Left lung (tissue), 10 donors: Measurements from ENCODE around the gene ATP6V0A4. TPM values are rescaled to one million over a fixed set of nuclear protein-coding genes. Genes with fewer than 3 reads are reported as not detected.

Experiments used
- ATAC-seq: fragments of 200-7000 bp; cut with Tn5 transposase; one replicate; pipeline ENCODE4 v1.9.1; 2020; ENCODE audit warnings: moderate library complexity
- DNase-seq, 4 donors: peaks; one replicate each; pipeline ENCODE4 v3.0.0-alpha.2; 2013 to 2020
- H3K27ac ChIP-seq, 2 donors: fragments of 200-600 bp; sonication (generic) in 1 of 2; one replicate each; pipeline versions ENCODE4 v1.5.0 to v1.8.0; 2020 to 2021
- H3K27me3 ChIP-seq, 2 donors: fragments of 200-600 bp; sonication (generic) in 1 of 2; one replicate each; pipeline versions ENCODE4 v1.5.0 to v1.8.0; 2020 to 2021
- H3K36me3 ChIP-seq, 2 donors: fragments of 200-600 bp; sonication (generic) in 1 of 2; one replicate each; pipeline versions ENCODE4 v1.5.0 to v1.8.0; 2020 to 2021
- H3K4me1 ChIP-seq, 2 donors: fragments of 200-600 bp; one replicate each; pipeline ENCODE4 v1.8.0; 2021
- H3K4me3 ChIP-seq, 2 donors: fragments of 200-600 bp; sonication (generic) in 1 of 2; one replicate each; pipeline versions ENCODE4 v1.5.0 to v1.8.0; 2020 to 2021; ENCODE audit warnings: mild to moderate bottlenecking in 1 of 2
- H3K9me3 ChIP-seq, 2 donors: fragments of 200-600 bp; sonication (generic) in 1 of 2; one replicate each; pipeline versions ENCODE4 v1.5.0 to v1.8.0; 2020 to 2021
- CTCF ChIP-seq, 2 donors: fragments of 200-600 bp; sonication (generic) in 1 of 2; IDR thresholded peaks; one replicate each; pipeline versions ENCODE4 v1.5.0 to v1.8.0; 2021; ENCODE audit warnings: antibody characterized with exemption in 2 of 2
- intact Hi-C, 2 donors: fragments of 100-400 bp; cut with DNase I; formaldehyde crosslinking; loops; one replicate each; pipeline versions ENCODE4 v1.11.2 to v1.14.2; 2022
- polyA plus RNA-seq, 6 donors: library from polyadenylated mRNA; unstranded; fragments of 120-200 nt; gene quantifications; one replicate each; pipeline ENCODE4 v1.2.1, GENCODE V29; 2013; ENCODE audit not compliant: insufficient read length in 6 of 6
- total RNA-seq, 2 donors: library from RNA; stranded (reverse); fragmentation: NEBNext Ultra II Directional; extraction: Animal tissue kit (Norgen Biotek cat#: 25700); gene quantifications; one replicate each; pipeline ENCODE4 v1.2.1, GENCODE V29; 2021
- donor health status: DM: no; HTN: yes; CAD: no.
- donor health status: DM: no; HTN: no; CAD: no.

ATP6V0A4 gene
- total and polyA plus RNA-seq, 8 donors, result 0.52 to 7.3 (median 0.87) TPM

- Histone ChIP-seq H3K9me3 (no peaks in the 10 kb centered on the region), H3K27me3 (no peaks in the 10 kb centered on the region), H3K36me3 (no peaks in the 10 kb centered on the region), H3K27ac (no peak overlapping the region), H3K4me1 (no peaks in the 10 kb centered on the region), H3K4me3 (no peak overlapping the region)
- DNase-seq, result no peak
- intact Hi-C loops, result no loop called here
- no peak for ATAC-seq
- no peak for TF ChIP-seq CTCF (IDR thresholded peaks at IDR 0.05)
Observed at GRCh38 chr7:138727336-138728099, 70.5 kb downstream of the ATP6V0A4 start.

DNA sequence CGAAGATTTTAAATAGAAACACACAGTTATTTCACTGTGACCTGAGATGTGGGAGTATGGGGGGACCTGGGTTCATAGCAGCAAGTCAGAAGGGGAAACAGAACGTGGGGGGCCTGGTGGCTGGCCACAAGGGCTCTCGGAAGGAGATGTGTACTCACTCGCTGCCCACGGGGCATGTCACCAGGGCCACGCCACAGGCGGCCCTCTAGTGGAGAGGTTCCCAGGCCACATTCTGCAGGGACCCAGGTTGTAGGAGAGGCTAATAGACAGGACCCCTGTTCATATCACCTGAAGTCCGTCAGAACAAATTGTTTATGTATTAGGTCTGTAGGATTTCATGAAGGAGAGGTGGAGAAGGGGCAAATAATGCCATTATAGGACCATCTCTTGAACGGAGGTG is 71.7 kb downstream of the ATP6V0A4 start:
- intact Hi-C loops, result no loop called here
- no peak for ATAC-seq

DNA sequence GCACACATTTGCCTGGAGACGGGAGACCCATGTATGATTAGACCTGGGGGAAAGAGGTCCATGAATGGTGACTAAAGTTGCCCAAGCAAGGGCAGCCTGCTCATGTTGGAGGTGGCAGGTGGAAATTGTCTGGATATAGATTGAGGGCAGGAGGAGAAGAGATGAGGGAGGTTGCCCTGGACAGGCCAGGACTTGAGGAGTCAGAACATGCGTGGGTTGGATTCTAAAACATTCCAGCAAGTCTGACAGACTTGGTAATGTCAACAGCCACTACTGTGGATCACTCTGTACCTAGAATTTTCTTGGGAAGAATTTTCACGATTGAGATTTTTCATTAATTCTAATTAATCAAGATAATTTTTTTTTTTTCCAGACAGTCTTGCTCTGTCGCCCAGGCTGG is 77.7 kb downstream of the ATP6V0A4 start:
- DNase-seq (no peak), ATAC-seq (no peak)
- Histone ChIP-seq H3K27me3 (no peaks in the 10 kb centered on the region), H3K9me3 (no peaks in the 10 kb centered on the region), H3K4me3 (no peak overlapping the region), H3K4me1 (no peaks in the 10 kb centered on the region), H3K36me3 (no peaks in the 10 kb centered on the region), H3K27ac (no peak overlapping the region)
- no peak for TF ChIP-seq CTCF (IDR thresholded peaks at IDR 0.05)
- intact Hi-C loops, result no loop called here

More for the DNA sequence above, 71.7 kb downstream of the ATP6V0A4 start:
- H3K27ac ChIP-seq, result no peak overlapping the region
- no peaks in the 10 kb centered on the region for H3K4me1 ChIP-seq
- H3K36me3 ChIP-seq, result no peaks in the 10 kb centered on the region
- no peak for TF ChIP-seq CTCF (IDR thresholded peaks at IDR 0.05)
- H3K9me3 ChIP-seq, result no peaks in the 10 kb centered on the region
- no peak overlapping the region for H3K4me3 ChIP-seq
- no peak for DNase-seq
- no peaks in the 10 kb centered on the region for H3K27me3 ChIP-seq

GRCh38 chr7:138716889-138717288 is 81.1 kb downstream of the ATP6V0A4 start:
- Histone ChIP-seq H3K27ac (no peak overlapping the region), H3K36me3 (no peaks in the 10 kb centered on the region), H3K4me1 (no peaks in the 10 kb centered on the region), H3K27me3 (no peaks in the 10 kb centered on the region), H3K4me3 (no peak overlapping the region), H3K9me3 (no peaks in the 10 kb centered on the region)
- TF ChIP-seq CTCF (IDR thresholded peaks at IDR 0.05), result no peak
- intact Hi-C loops, result no loop called here
- ATAC-seq, result no peak
- no peak for DNase-seq

GRCh38 chr7:138713191-138713590 is 84.8 kb downstream of the ATP6V0A4 start:
- DNase-seq (no peak), ATAC-seq (no peak)
- intact Hi-C loops, result no loop called here
- Histone ChIP-seq H3K4me3 (no peak overlapping the region), H3K27me3 (no peaks in the 10 kb centered on the region), H3K27ac (no peak overlapping the region), H3K9me3 (no peaks in the 10 kb centered on the region), H3K4me1 (no peaks in the 10 kb centered on the region), H3K36me3 (no peaks in the 10 kb centered on the region)
- TF ChIP-seq CTCF (IDR thresholded peaks at IDR 0.05), result no peak
